Measurements from ENCODE around the gene TAF6.
A peak's percentile ranks its signal among the peaks of the same experiment; 100 is the strongest.

Gene TAF6

GRCh38 chr7:100119072-100119969 lies at the start of gene TAF6, which contains the start of gene CNPY4:
Gene TAF6, minus strand, starts transcription at chr7:100119358. Its CDS starts 5,149 bp downstream, at chr7:100114209.
Gene CNPY4, plus strand, starts transcription at chr7:100119634. Its CDS starts 111 bp downstream, at chr7:100119745.
- DNase-seq: peak; percentile 93 to 99 (median 97)

GRCh38 chr7:100167912-100168323 lies 48.8 kb upstream of the TAF6 start:
- intact Hi-C loops (cut with DNase I): no loop called here
- DNase-seq: peak in 2 of 42 donors; percentile 9 to 23

More at GRCh38 chr7:100119072-100119969, at the start of gene TAF6, which contains the start of gene CNPY4:
- intact Hi-C loops (cut with DNase I): no loop called here

- DNase-seq: peak in 2 of 42 donors; percentile 11 to 40
- intact Hi-C loops (cut with DNase I): no loop called here
Measured at GRCh38 chr7:100166970-100167911, 48.1 kb upstream of the TAF6 start.

- intact Hi-C loops (cut with DNase I): no loop called here
- no peak for DNase-seq
Measured at GRCh38 chr7:100166317-100166940, 47.3 kb upstream of the TAF6 start.

- intact Hi-C loops (cut with DNase I): no loop called here
- no peak for DNase-seq
Measured at GRCh38 chr7:100163871-100164270, 44.7 kb upstream of the TAF6 start.

- DNase-seq: no peak
- intact Hi-C loops (cut with DNase I): no loop called here
Measured at GRCh38 chr7:100163006-100163531, 43.9 kb upstream of the TAF6 start.

- DNase-seq: no peak
- intact Hi-C loops (cut with DNase I): no loop called here
Measured at GRCh38 chr7:100160067-100160466, 40.9 kb upstream of the TAF6 start.

- DNase-seq: no peak
- intact Hi-C loops (cut with DNase I): no loop called here
Measured at GRCh38 chr7:100159099-100159623, 40.0 kb upstream of the TAF6 start.

GRCh38 chr7:100158229-100159098 lies 39.3 kb upstream of the TAF6 start, which contains the start of gene TRAPPC14:
Gene TRAPPC14, minus strand, starts transcription at chr7:100158723. Its CDS starts 224 bp downstream, at chr7:100158499.
- DNase-seq: peak; percentile 89 to 97 (median 94)
- intact Hi-C loops (cut with DNase I): no loop called here

GRCh38 chr7:100157334-100158228 lies 38.4 kb upstream of the TAF6 start:
- peak in 2 of 42 donors; percentile 16 to 43 for DNase-seq
- intact Hi-C loops (cut with DNase I): no loop called here

GRCh38 chr7:100157069-100157333 lies 37.8 kb upstream of the TAF6 start:
- no peak for DNase-seq
- intact Hi-C loops (cut with DNase I): no loop called here

- no peak for DNase-seq
- intact Hi-C loops (cut with DNase I): no loop called here
Measured at GRCh38 chr7:100156331-100157068, 37.3 kb upstream of the TAF6 start.

GRCh38 chr7:100155553-100156317 lies 36.6 kb upstream of the TAF6 start:
- intact Hi-C loops (cut with DNase I): no loop called here
- no peak for DNase-seq

GRCh38 chr7:100154651-100155491 lies 35.7 kb upstream of the TAF6 start:
- DNase-seq: peak in 3 of 42 donors; percentile 40 to 47 (median 45)
- intact Hi-C loops (cut with DNase I): no loop called here
